Esophagus (tissue), 2 donors: ENCODE data around the gene MAMDC4. TPM values are rescaled to one million over a fixed set of nuclear protein-coding genes. Genes with fewer than 3 reads are reported as not detected.

Source experiments
- H3K27ac ChIP-seq, 2 donors: one replicate each; pipeline ENCODE4 v1.5.1; 2013; ENCODE audit warnings: low read depth in 2 of 2, mild to moderate bottlenecking in 2 of 2, inconsistent platforms in 1 of 2, low read length in 1 of 2, moderate library complexity in 1 of 2
- H3K27me3 ChIP-seq, 2 donors: one replicate each; pipeline ENCODE4 v1.6.1; 2013; ENCODE audit warnings: low read length in 2 of 2, control low read depth in 1 of 2, mild to moderate bottlenecking in 1 of 2; ENCODE audit not compliant: insufficient read depth in 2 of 2, control insufficient read depth in 1 of 2
- H3K36me3 ChIP-seq, 2 donors: one replicate each; pipeline ENCODE4 v1.6.1; 2013; ENCODE audit warnings: low read length in 1 of 2; ENCODE audit not compliant: control insufficient read depth in 2 of 2, insufficient read depth in 2 of 2
- H3K4me1 ChIP-seq, 2 donors: one replicate each; pipeline ENCODE4 v1.6.1; 2013; ENCODE audit warnings: low read length in 1 of 2; ENCODE audit not compliant: control insufficient read depth in 2 of 2, insufficient read depth in 2 of 2
- H3K4me3 ChIP-seq, 2 donors: one replicate each; pipeline ENCODE4 v1.5.1; 2013; ENCODE audit warnings: low read length in 2 of 2, mild to moderate bottlenecking in 2 of 2, low read depth in 1 of 2, moderate library complexity in 1 of 2
- H3K9me3 ChIP-seq, 2 donors: one replicate each; pipeline ENCODE4 v1.6.1; 2013; ENCODE audit warnings: mild to moderate bottlenecking in 2 of 2, low read depth in 1 of 2, low read length in 1 of 2, moderate library complexity in 1 of 2; ENCODE audit not compliant: control insufficient read depth in 2 of 2, insufficient read depth in 1 of 2
- WGBS, 2 donors: extraction: QIAGEN DNeasy Blood & Tissue Kit; methylation state at CpG; one replicate each; pipeline ENCODE4 v1.1.7; 2013; 5-methylcytosine and 5-hydroxymethylcytosine counted together
- polyA plus RNA-seq, 2 donors: library from polyadenylated mRNA; stranded (reverse); fragments of 200-250 nt; gene quantifications; one replicate each; pipeline ENCODE4 v1.2.3, GENCODE V29; 2013
- donor health status: healthy with polysubstance abuse.
- donor health status: Bipolar disorder and iron deficiency.

Gene MAMDC4
- polyA plus RNA-seq, 2 donors, result 3.9 to 11.5 TPM

DNA sequence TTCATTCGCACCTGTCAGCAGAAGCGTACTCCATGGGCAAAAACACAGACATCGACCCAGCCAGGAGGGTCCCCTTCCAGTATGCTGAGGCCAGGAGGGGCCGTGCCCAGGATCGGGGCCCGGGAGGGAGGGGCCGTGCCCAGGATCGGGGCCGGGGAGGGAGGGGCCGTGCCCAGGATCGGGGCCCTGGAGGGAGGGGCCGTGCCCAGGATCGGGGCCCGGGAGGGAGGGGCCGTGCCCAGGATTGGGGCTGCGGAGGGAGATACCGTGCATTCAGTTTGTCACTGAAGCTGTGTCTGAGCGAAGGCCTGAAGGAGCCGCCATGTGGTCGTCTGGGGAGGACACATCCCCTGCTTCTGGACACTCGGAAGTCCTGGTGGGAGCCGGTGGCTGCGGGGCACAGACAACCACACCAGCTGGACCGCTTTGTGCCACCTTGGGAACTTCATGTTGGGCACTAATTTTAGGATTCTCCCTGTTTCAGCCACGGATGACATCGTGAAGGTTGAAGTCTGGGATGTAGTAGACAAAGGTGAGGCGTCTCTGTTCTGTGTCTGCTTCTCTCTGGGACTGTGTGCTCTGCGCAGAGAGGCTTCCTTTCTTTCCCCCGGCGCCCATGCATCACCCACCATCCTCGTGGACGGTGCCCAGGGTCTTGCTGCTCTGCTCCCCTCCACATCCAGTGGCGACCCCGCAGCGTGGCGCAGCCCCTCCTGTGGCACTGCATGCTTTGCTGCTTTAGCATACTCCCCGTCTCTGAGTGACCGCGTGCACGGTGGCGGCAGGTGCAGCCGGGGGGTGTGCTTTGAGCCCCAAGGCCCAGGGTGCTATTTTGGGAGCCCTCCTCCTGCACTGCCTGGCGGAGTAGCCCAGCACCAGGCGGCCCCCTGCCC lies 26.6 kb upstream of the MAMDC4 start:
- Histone ChIP-seq H3K36me3 (peaks cover 21 to 50% of the 10 kb centered on the region in 2 donors), H3K9me3 (no peaks in the 10 kb centered on the region), H3K27ac (no peak overlapping the region), H3K4me1 (no peaks in the 10 kb centered on the region), H3K27me3 (no peaks in the 10 kb centered on the region), H3K4me3 (no peak overlapping the region)
- WGBS, 2 donors, result 89 to 93% methylated on average over 42 to 44 of the region's 44 CpGs

DNA sequence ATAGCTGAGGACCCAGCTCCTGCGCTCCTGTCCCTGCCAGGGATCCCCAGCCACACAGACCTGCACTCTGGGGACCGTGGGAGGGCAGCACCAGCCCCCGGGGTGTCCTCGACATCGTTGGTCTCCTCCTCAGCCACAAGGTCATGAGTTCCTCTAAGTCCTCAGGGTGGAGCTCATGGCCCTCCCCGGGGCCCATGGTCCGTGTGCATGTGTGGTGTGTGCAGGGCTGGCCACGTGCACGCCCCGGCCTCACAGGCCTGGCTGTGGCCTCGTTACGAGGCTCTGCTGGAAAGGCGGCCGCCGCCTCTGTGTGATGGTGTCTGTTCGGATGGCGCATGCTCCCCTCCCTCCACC lies 26.0 kb upstream of the MAMDC4 start:
- WGBS, 2 donors, result 88 to 94% methylated on average over 10 to 17 of the region's 17 CpGs
- no peaks in the 10 kb centered on the region for H3K27me3 ChIP-seq
- no peak overlapping the region for H3K4me3 ChIP-seq
- H3K36me3 ChIP-seq, result peaks cover 21 to 52% of the 10 kb centered on the region in 2 donors
- H3K4me1 ChIP-seq, result no peaks in the 10 kb centered on the region
- H3K9me3 ChIP-seq, result no peaks in the 10 kb centered on the region
- H3K27ac ChIP-seq, result no peak overlapping the region

DNA sequence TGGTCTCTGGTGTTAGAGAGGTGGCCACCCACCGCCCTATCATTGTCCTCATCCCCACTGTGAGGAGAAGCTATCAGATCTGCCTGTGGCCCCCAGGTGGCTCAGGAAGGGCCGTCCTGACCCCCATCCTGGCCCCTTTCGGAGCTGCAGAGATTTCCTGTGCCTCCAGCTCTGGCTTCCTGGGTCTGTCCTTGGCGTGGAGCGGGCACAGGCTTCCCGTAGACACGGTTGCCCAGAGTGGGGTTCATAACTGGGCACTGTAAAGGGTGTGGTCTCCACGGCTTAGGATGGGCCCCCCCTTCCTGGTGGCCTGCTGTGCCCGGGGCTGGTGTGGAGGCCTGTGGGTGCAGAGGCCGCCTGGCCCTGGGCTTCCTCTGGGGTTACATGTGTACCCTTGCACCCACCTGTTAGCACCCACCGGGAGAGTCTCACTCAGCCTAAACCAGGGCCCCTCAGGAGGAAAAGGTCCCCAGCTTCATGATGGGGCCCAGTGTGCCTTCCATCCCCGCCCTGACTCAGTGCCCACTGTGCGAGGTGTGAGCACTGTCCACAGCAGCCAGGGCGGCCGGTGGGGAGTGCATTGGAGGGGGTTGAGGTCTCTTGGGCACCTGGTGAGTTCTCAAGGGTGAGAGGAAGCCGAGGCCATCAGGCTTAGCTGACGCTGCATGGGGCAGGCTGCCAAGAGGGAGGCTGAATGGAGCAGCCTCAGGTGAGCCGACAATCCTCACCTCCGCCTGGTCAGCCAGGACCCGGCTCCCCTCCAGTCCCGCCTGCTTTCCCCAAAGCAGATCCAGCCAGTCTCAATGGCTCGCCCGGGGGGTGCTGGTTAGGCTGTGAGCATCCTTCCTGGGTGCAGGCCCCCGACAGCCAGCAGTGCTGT lies 25.2 kb upstream of the MAMDC4 start:
- Histone ChIP-seq H3K4me3 (no peak overlapping the region), H3K27me3 (no peaks in the 10 kb centered on the region), H3K4me1 (no peaks in the 10 kb centered on the region), H3K36me3 (peaks cover 21 to 60% of the 10 kb centered on the region in 2 donors), H3K27ac (no peak overlapping the region), H3K9me3 (no peaks in the 10 kb centered on the region)
- 83 to 90% methylated on average over 24 of the region's 24 CpGs for WGBS, 2 donors

DNA sequence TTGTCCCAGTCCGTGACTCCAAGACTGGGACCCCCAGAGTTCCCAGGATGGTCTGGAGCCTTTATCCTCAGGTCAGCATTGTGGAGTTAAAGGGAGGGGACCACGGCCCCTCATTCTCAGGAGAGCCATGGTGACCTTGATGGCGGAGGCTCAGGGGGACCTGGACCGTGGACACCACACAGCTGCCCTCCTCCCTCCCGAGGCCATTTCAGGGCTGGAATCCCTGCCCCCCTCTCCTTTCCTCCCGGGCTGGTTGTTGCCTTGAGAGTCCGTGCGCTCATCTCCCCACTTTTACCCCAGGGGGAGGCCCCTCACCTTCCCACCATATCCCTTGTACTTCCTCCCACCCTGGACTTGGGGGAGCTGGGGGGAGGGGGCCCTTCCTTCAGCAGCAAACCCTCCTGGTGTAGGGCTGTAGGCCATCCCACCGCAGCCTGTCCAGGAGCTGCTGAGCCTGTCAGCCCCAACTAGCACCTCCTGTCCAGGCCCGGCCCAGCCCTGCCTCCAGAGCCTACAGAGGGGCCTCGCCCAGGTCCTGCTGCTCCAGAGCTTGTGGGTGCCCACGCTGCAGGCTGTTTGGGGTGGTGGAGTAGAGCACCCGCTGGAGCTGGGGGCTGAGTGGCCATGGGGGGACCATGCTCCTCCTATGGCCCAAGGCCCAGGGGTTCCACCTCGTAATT lies 24.2 kb upstream of the MAMDC4 start:
- Histone ChIP-seq H3K9me3 (no peaks in the 10 kb centered on the region), H3K4me1 (no peaks in the 10 kb centered on the region), H3K27me3 (no peaks in the 10 kb centered on the region), H3K36me3 (peaks cover 21 to 68% of the 10 kb centered on the region in 2 donors), H3K4me3 (no peak overlapping the region), H3K27ac (no peak overlapping the region)
- WGBS, 2 donors, result 89 to 93% methylated on average over 14 of the region's 14 CpGs

DNA sequence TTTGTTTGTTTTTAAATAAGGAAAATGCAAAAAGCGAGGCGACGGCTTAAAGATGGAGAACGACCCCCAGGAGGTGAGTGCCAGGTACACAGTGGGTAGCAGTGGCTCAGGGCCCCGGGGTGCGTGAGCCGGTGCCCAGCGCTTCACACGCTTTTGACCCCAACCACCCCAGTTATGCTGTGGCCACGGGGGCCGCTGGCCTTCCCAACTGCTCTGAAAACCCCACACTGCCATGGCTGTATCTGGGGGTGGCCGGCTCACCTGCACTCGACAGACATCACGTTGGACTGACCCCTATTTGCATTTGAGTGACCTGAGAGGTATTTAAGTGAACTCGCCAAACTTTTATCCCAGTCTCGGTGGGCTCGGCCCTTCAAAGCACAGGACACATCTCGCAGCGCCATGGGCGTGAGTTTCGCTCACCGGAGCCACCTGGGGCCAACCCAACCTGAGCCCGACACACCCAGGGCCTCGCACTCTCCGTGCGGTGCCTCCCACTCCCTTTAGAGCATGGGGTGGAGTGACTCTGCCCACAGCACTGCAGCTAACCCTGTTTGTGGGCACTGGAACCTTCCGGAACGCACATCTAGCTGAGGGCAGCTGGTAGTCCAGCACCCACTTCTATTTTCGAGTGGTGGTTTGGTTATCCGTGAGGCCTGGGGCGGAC lies 23.5 kb upstream of the MAMDC4 start:
- H3K27me3 ChIP-seq, result no peaks in the 10 kb centered on the region
- H3K4me3 ChIP-seq, result no peak overlapping the region
- no peaks in the 10 kb centered on the region for H3K4me1 ChIP-seq
- peaks cover 19 to 65% of the 10 kb centered on the region in 2 donors for H3K36me3 ChIP-seq
- H3K27ac ChIP-seq, result no peak overlapping the region
- WGBS, 2 donors, result 92 to 95% methylated on average over 31 of the region's 31 CpGs
- H3K9me3 ChIP-seq, result no peaks in the 10 kb centered on the region

DNA sequence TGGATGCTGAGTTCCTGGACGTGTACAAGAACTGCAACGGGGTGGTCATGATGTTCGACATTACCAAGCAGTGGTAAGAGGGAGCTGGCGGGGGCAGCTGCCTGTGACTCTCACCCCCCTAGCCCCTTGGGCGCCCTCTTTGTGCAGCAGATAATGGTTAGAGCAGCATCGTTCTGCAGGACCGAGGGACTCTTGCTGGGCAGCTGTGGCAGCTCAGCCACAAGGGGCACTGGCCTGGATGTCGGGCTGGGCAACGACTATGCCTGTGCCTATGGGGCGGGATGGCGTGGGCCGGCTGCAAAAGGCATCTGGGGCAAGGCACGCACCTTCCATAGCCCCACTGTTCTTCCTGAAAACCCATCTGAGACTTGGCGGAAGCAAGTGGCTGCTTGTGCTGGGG lies 22.7 kb upstream of the MAMDC4 start:
- Histone ChIP-seq H3K36me3 (peaks cover 18 to 65% of the 10 kb centered on the region in 2 donors), H3K27me3 (no peaks in the 10 kb centered on the region), H3K4me3 (no peak overlapping the region), H3K9me3 (no peaks in the 10 kb centered on the region), H3K27ac (no peak overlapping the region), H3K4me1 (no peaks in the 10 kb centered on the region)
- WGBS, 2 donors, result 94% methylated on average over 14 of the region's 14 CpGs

DNA sequence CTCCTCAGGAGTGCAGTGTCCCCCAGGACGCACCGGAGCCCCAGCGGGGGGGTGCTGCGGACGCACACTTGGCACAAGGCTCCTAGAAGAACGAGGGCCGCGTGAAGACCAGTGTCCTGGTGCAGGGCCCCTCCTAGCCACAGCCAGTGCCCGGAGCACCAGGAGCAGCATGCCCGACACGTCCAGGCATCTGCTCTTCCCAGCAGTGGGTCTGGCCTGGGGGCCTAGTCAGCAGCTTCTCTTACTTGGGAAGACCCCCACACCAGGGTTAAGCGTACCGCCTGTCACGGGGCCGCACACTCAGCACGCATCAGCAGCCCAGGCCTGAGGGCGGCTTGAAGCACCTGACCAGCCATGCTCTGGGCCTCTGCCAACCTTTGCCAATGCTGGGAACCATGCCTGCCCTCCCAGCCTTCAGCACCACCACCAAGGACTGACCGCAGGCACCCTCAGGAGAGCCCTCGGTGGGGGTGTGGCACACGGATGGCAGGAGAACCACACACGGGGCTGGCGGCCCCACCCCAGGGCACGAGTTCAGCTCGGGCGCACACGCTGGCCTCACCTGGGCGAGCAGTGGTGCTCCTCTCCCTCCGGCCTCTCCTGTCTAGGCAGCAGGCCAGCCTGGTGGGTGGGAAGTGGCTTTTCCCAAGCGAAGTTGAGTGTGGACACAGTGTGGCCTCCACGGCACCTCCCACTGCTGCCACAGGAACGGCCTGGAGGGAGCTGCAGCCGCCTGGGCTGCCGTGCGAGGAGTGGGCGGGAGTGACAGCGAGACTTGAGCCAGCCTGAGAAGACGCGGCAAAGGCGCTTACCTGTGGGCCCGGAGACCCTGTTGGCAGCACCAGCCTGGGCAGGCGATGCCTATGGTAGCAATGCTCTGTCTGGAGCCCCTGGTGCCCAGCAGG lies 21.9 kb upstream of the MAMDC4 start:
- no peaks in the 10 kb centered on the region for H3K4me1 ChIP-seq
- no peak overlapping the region for H3K4me3 ChIP-seq

DNA sequence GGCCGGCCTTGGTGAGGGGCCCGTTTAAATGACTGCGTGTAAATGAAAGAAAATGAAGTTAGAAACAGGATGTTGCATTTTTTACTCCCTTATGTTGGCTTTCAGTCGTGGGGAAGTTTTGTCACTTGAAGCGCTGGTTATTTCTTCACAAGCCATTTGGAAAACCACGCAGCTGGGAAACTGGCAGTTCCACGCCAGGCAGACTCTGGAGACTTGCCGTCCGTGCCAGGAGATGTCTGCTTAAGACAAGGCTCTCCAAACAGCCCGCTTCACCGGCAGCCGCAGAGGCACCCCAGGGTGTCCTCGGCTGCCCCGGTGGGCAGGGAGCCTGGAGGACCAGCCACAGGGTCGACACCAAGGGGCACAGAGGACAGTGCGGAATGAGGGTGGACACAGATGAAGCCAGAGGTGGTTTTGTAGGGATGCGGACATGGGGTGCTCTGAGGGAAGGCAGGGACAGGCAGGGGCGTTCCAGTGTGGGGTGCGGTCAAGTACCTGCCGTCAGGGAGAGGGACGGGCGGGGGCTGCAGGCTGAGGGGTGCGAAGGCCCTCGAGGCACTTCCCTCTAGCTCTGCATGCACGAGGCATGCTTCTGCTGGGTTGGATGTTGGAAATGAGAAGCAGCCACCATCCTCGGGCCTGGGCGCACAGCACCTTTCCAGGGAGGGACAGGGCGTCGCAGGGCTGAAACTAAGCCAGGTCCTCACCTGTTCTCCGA lies 21.0 kb upstream of the MAMDC4 start:
- H3K4me3 ChIP-seq, result no peak overlapping the region
- peaks cover 9 to 60% of the 10 kb centered on the region in 2 donors for H3K36me3 ChIP-seq
- H3K27me3 ChIP-seq, result no peaks in the 10 kb centered on the region
- 91 to 92% methylated on average over 29 to 30 of the region's 30 CpGs for WGBS, 2 donors
- H3K9me3 ChIP-seq, result no peaks in the 10 kb centered on the region
- H3K27ac ChIP-seq, result no peak overlapping the region
- H3K4me1 ChIP-seq, result no peaks in the 10 kb centered on the region

More for the DNA sequence above, 21.9 kb upstream of the MAMDC4 start:
- Histone ChIP-seq H3K27me3 (no peaks in the 10 kb centered on the region), H3K27ac (no peak overlapping the region), H3K36me3 (peaks cover 10 to 60% of the 10 kb centered on the region in 2 donors), H3K9me3 (no peaks in the 10 kb centered on the region)
- WGBS, 2 donors, result 90 to 91% methylated on average over 41 of the region's 41 CpGs
